GM23248 (cell line): ENCODE data around the gene SEC14L5. TPM values are rescaled to one million over a fixed set of nuclear protein-coding genes. Genes with fewer than 3 reads are reported as not detected.

ENCODE experiments used
- DNase-seq: peaks from one replicate; pipeline ENCODE4 v3.0.0-alpha.2; 2015
- H2AFZ ChIP-seq: fragments of 200-600 bp; sonication (generic); 2 replicates; pipeline ENCODE4 v1.6.1; 2016; ENCODE audit warnings: antibody characterized with exemption
- H3F3A ChIP-seq: fragments of 200-600 bp; sonication (generic); 2 replicates; pipeline ENCODE4 v1.6.1; 2016; ENCODE audit warnings: mild to moderate bottlenecking, antibody characterized with exemption, mixed run types; ENCODE audit not compliant: insufficient read depth
- H3K27ac ChIP-seq: fragments of 200-600 bp; sonication (generic); 2 replicates; pipeline ENCODE4 v1.5.1; 2016; ENCODE audit warnings: mild to moderate bottlenecking
- H3K27me3 ChIP-seq: fragments of 200-600 bp; sonication (generic); replicated peaks from 2 replicates; pipeline ENCODE4 v1.6.1; 2016; ENCODE audit warnings: mild to moderate bottlenecking; ENCODE audit not compliant: insufficient read depth
- H3K36me3 ChIP-seq: fragments of 200-600 bp; sonication (generic); 2 replicates; pipeline ENCODE4 v1.6.1; 2016; ENCODE audit warnings: low read depth, mild to moderate bottlenecking
- H3K4me1 ChIP-seq: fragments of 200-600 bp; sonication (generic); 2 replicates; pipeline ENCODE4 v1.6.1; 2016; ENCODE audit warnings: mild to moderate bottlenecking; ENCODE audit not compliant: insufficient read depth
- H3K4me2 ChIP-seq: fragments of 200-600 bp; sonication (generic); one replicate; pipeline ENCODE4 v1.6.1; 2016; ENCODE audit warnings: mild to moderate bottlenecking; ENCODE audit not compliant: unreplicated experiment
- H3K4me3 ChIP-seq: fragments of 200-600 bp; sonication (generic); 2 replicates; pipeline ENCODE4 v1.5.1; 2016; ENCODE audit warnings: mild to moderate bottlenecking
- H3K79me2 ChIP-seq: fragments of 200-600 bp; sonication (generic); 2 replicates; pipeline ENCODE4 v1.6.1; 2016; ENCODE audit warnings: mild to moderate bottlenecking; ENCODE audit not compliant: insufficient read depth
- H3K9ac ChIP-seq: fragments of 200-600 bp; sonication (generic); 2 replicates; pipeline ENCODE4 v1.6.1; 2016; ENCODE audit warnings: mild to moderate bottlenecking
- H3K9me2 ChIP-seq: fragments of 200-600 bp; sonication (generic); 2 replicates; pipeline ENCODE4 v1.6.1; 2016; ENCODE audit warnings: mixed run types, mild to moderate bottlenecking, moderate library complexity; ENCODE audit not compliant: insufficient read depth
- H3K9me3 ChIP-seq: fragments of 200-600 bp; sonication (generic); one replicate; pipeline ENCODE4 v1.6.1; 2017; ENCODE audit warnings: low read depth
- H4K20me1 ChIP-seq: fragments of 200-600 bp; sonication (generic); 2 replicates; pipeline ENCODE4 v1.6.0; 2016; ENCODE audit not compliant: insufficient read depth
- EZH2 ChIP-seq: fragments of 200-600 bp; sonication (generic); IDR thresholded peaks from 2 replicates; pipeline ENCODE4 v1.6.1; 2018; ENCODE audit warnings: antibody characterized with exemption, mild to moderate bottlenecking; ENCODE audit not compliant: insufficient read depth, poor library complexity, severe bottlenecking
- EZH2phosphoT487 ChIP-seq: fragments of 200-600 bp; sonication (generic); IDR thresholded peaks from 2 replicates; pipeline ENCODE4 v1.6.1; 2018; ENCODE audit warnings: antibody characterized with exemption, moderate library complexity, mild to moderate bottlenecking, low read depth; ENCODE audit not compliant: insufficient read depth
- WGBS, 2 experiments: methylation state at CpG; one replicate each; pipeline ENCODE4 v1.1.6; 2015 to 2017; ENCODE audit warnings: low lambda C conversion rate in 2 of 2, low coverage in 1 of 2; ENCODE audit errors: missing lambda C conversion rate in 2 of 2; 5-methylcytosine and 5-hydroxymethylcytosine counted together
- in situ Hi-C: fragments of 300-500 bp; cut with MboI; formaldehyde crosslinking; loops from 2 replicates; pipeline ENCODE4 v1.15.0; 2020
- polyA plus RNA-seq: library from polyadenylated mRNA; unstranded; fragments of >200 nt; fragmentation: Nextera tagmentation; extraction: Ambion mirVana; gene quantifications from 2 replicates; pipeline ENCODE4 v1.2.1, GENCODE V29; 2016
- total RNA-seq: library from RNA; depleted of rRNA; stranded (reverse); fragments of >200 nt; shearing (Covaris generic); gene quantifications from 2 replicates; pipeline ENCODE4 v1.2.3, GENCODE V29; 2014; rRNA removed

Gene SEC14L5
- total and polyA plus RNA-seq, 2 experiments from 2014 or later: not detected

- no peak overlapping the region for H2AFZ ChIP-seq
- no peaks in the 10 kb centered on the region for H3K9me2 ChIP-seq
- no peak overlapping the region for H3K4me2 ChIP-seq
- TF ChIP-seq EZH2 (no peak), EZH2phosphoT487 (no peak)
- in situ Hi-C loops: no loop called here
- no peaks in the 10 kb centered on the region for H3K36me3 ChIP-seq
- H3K4me1 ChIP-seq: no peaks in the 10 kb centered on the region
- H3K9me3 ChIP-seq: no peaks in the 10 kb centered on the region
- no peaks in the 10 kb centered on the region for H3F3A ChIP-seq
- no peaks in the 10 kb centered on the region for H3K79me2 ChIP-seq
- no peak overlapping the region for H3K27ac ChIP-seq
- no peaks in the 10 kb centered on the region for H4K20me1 ChIP-seq
- WGBS, 2 experiments: 44% methylated on average over 8 of the region's 8 CpGs
- H3K27me3 ChIP-seq: peaks cover 8% of the 10 kb centered on the region; the same call in 1 of the 2 replicates
- H3K9ac ChIP-seq: no peak overlapping the region
- H3K4me3 ChIP-seq: no peak overlapping the region
- DNase-seq: no peak
Observed at GRCh38 chr16:5065326-5065725, 107.2 kb downstream of the SEC14L5 start.

GRCh38 chr16:5065813-5066212 lies 107.7 kb downstream of the SEC14L5 start, which contains the start of gene C16orf89:
Gene C16orf89, minus strand, starts transcription at chr16:5065956. Its CDS starts 48 bp downstream, at chr16:5065908.
- H2AFZ ChIP-seq: no peak within 1 kb of the TSS
- in situ Hi-C loops: no loop called here
- no peak within 1 kb of the TSS for H3K27ac ChIP-seq
- no peaks in the 10 kb centered on the region for H3K79me2 ChIP-seq
- WGBS, 2 experiments: 39 to 48% methylated on average over 8 to 10 of the region's 10 CpGs
- H3K9me2 ChIP-seq: no peaks in the 10 kb centered on the region
- H3K4me2 ChIP-seq: no peak within 1 kb of the TSS
- no peaks in the 10 kb centered on the region for H3K9me3 ChIP-seq
- peaks cover 8% of the 10 kb centered on the region; the same call in 1 of the 2 replicates for H3K27me3 ChIP-seq
- no peak within 1 kb of the TSS for H3K9ac ChIP-seq
- H3K36me3 ChIP-seq: no peaks in the 10 kb centered on the region
- H3K4me1 ChIP-seq: no peaks in the 10 kb centered on the region
- H3K4me3 ChIP-seq: no peak within 1 kb of the TSS
- no peaks in the 10 kb centered on the region for H3F3A ChIP-seq
- TF ChIP-seq EZH2phosphoT487: no peak
- H4K20me1 ChIP-seq: no peaks in the 10 kb centered on the region
- DNase-seq: no peak

- Histone ChIP-seq H2AFZ (no peak overlapping the region), H3K9me3 (no peaks in the 10 kb centered on the region), H3K4me2 (no peak overlapping the region), H3K4me3 (no peak overlapping the region), H3K9ac (no peak overlapping the region), H4K20me1 (no peaks in the 10 kb centered on the region), H3K9me2 (no peaks in the 10 kb centered on the region), H3K79me2 (no peaks in the 10 kb centered on the region), H3K36me3 (no peaks in the 10 kb centered on the region), H3K27ac (no peak overlapping the region), H3K27me3 (peaks cover 8% of the 10 kb centered on the region; the same call in 1 of the 2 replicates), H3K4me1 (peaks cover 4% of the 10 kb centered on the region), H3F3A (peaks cover 5% of the 10 kb centered on the region; the same call in 1 of the 2 replicates)
- in situ Hi-C loops: no loop called here
- no peak for DNase-seq
- WGBS, 2 experiments: 43 to 44% methylated on average over 6 of the region's 6 CpGs
- TF ChIP-seq EZH2 (no peak), EZH2phosphoT487 (no peak)
Observed at GRCh38 chr16:5066511-5066910, 108.4 kb downstream of the SEC14L5 start.

Other genes starting within 250 kb of the SEC14L5 start
- 17.6 and 20.0 TPM in 2 replicates for gene ANKS3, start 224.1 kb upstream of the SEC14L5 start, total RNA-seq
- 12.8 and 13.0 TPM in 2 replicates for gene ANKS3, start 224.1 kb upstream of the SEC14L5 start, polyA plus RNA-seq
- 0.25 and 0.86 TPM in 2 replicates for gene DNAAF8, start 223.8 kb upstream of the SEC14L5 start, total RNA-seq
- gene DNAAF8, start 223.8 kb upstream of the SEC14L5 start, polyA plus RNA-seq: 1.7 and 2.3 TPM in 2 replicates
- 12.3 and 19.0 TPM in 2 replicates for gene ZNF500, start 191.2 kb upstream of the SEC14L5 start, total RNA-seq
- 7.4 and 8.8 TPM in 2 replicates for gene ZNF500, start 191.2 kb upstream of the SEC14L5 start, polyA plus RNA-seq
- gene SEPTIN12, start 170.0 kb upstream of the SEC14L5 start, total RNA-seq: not detected in 2 replicates
- not detected in 2 replicates for gene SEPTIN12, start 170.0 kb upstream of the SEC14L5 start, polyA plus RNA-seq
- not detected in 2 replicates for gene SMIM22, start 163.0 kb upstream of the SEC14L5 start, total RNA-seq
- gene SMIM22, start 163.0 kb upstream of the SEC14L5 start, polyA plus RNA-seq: not detected in 2 replicates
- 17.7 and 27.3 TPM in 2 replicates for gene ROGDI, start 155.7 kb upstream of the SEC14L5 start, total RNA-seq
- gene ROGDI, start 155.7 kb upstream of the SEC14L5 start, polyA plus RNA-seq: 21.4 and 25.2 TPM in 2 replicates
- gene GLYR1, start 111.0 kb upstream of the SEC14L5 start, total RNA-seq: 27.4 and 31.2 TPM in 2 replicates
- 36.6 and 39.9 TPM in 2 replicates for gene GLYR1, start 111.0 kb upstream of the SEC14L5 start, polyA plus RNA-seq
- 16.4 and 18.1 TPM in 2 replicates for gene UBN1, start 110.8 kb upstream of the SEC14L5 start, total RNA-seq
- gene UBN1, start 110.8 kb upstream of the SEC14L5 start, polyA plus RNA-seq: 9.3 and 9.9 TPM in 2 replicates
- gene PPL, start 21.2 kb upstream of the SEC14L5 start, total RNA-seq: 1.2 and 1.9 TPM in 2 replicates
- 0.94 and 1.7 TPM in 2 replicates for gene PPL, start 21.2 kb upstream of the SEC14L5 start, polyA plus RNA-seq
- 33.4 and 61.0 TPM in 2 replicates for gene NAGPA, start 75.6 kb downstream of the SEC14L5 start, total RNA-seq
- gene NAGPA, start 75.6 kb downstream of the SEC14L5 start, polyA plus RNA-seq: 16.2 and 16.3 TPM in 2 replicates
- gene C16orf89, start 107.6 kb downstream of the SEC14L5 start, total RNA-seq: not detected in 2 replicates
- gene C16orf89, start 107.6 kb downstream of the SEC14L5 start, polyA plus RNA-seq: not detected in 2 replicates
- gene ALG1, start 113.5 kb downstream of the SEC14L5 start, total RNA-seq: 34.1 and 36.5 TPM in 2 replicates
- gene ALG1, start 113.5 kb downstream of the SEC14L5 start, polyA plus RNA-seq: 45.4 and 48.0 TPM in 2 replicates
- 11.2 and 12.4 TPM in 2 replicates for gene EEF2KMT, start 139.5 kb downstream of the SEC14L5 start, total RNA-seq
- 13.9 and 16.2 TPM in 2 replicates for gene EEF2KMT, start 139.5 kb downstream of the SEC14L5 start, polyA plus RNA-seq